SU-DHL-6 (cell line): ENCODE results near the gene KCNK16.

Experiments used
- H2AFZ ChIP-seq: fragments of 200-600 bp; sonication (generic); 2 replicates; pipeline ENCODE4 v1.6.1; 2014; ENCODE audit warnings: low read depth, mild to moderate bottlenecking, moderate library complexity, mixed read lengths, antibody characterized with exemption, low read length; ENCODE audit not compliant: severe bottlenecking
- H3F3A ChIP-seq: fragments of 200-600 bp; shearing (Covaris generic); 2 replicates; pipeline ENCODE4 v1.6.0; 2016; ENCODE audit warnings: antibody characterized with exemption, mild to moderate bottlenecking; ENCODE audit not compliant: insufficient read depth
- H3K27ac ChIP-seq: fragments of 200-600 bp; sonication (generic); 2 replicates; pipeline ENCODE4 v1.5.1; 2016; ENCODE audit warnings: low read depth, mild to moderate bottlenecking, low read length, moderate library complexity, mixed read lengths
- H3K27me3 ChIP-seq: fragments of 200-600 bp; sonication (generic), shearing (Covaris generic); 2 replicates; pipeline ENCODE4 v1.6.0; 2014; ENCODE audit warnings: mild to moderate bottlenecking, low read length
- H3K36me3 ChIP-seq: fragments of 200-600 bp; sonication (generic); 2 replicates; pipeline ENCODE4 v1.6.1; 2014; ENCODE audit warnings: mild to moderate bottlenecking, low read length, mixed read lengths
- H3K4me2 ChIP-seq: fragments of 300-600, 200-600 bp; shearing (Covaris generic), sonication (generic); 2 replicates; pipeline ENCODE4 v1.6.0; 2014; ENCODE audit warnings: low read length, low read depth, mild to moderate bottlenecking; ENCODE audit not compliant: poor library complexity, severe bottlenecking
- H3K4me3 ChIP-seq: fragments of 200-600 bp; sonication (generic); 2 replicates; pipeline ENCODE4 v1.5.1; 2014; ENCODE audit warnings: antibody characterized with exemption, low read length, mild to moderate bottlenecking, mixed read lengths; ENCODE audit not compliant: insufficient read depth, poor library complexity, severe bottlenecking
- H3K79me2 ChIP-seq: fragments of 200-600 bp; sonication (generic); 2 replicates; pipeline ENCODE4 v1.6.1; 2014; ENCODE audit warnings: mild to moderate bottlenecking, low read length, moderate library complexity; ENCODE audit not compliant: insufficient read depth
- H3K9ac ChIP-seq: fragments of 200-600 bp; sonication (generic); 2 replicates; pipeline ENCODE4 v1.7.0; 2014; ENCODE audit warnings: mild to moderate bottlenecking, low read length
- H3K9me2 ChIP-seq: fragments of 200-600 bp; sonication (generic); replicated peaks from 2 replicates; pipeline ENCODE4 v1.6.1; 2014; ENCODE audit warnings: low read length; ENCODE audit not compliant: insufficient read depth
- H3K9me3 ChIP-seq: fragments of 200-600 bp; sonication (generic); 2 replicates; pipeline ENCODE4 v1.6.1; 2014; ENCODE audit warnings: low read length, mixed read lengths; ENCODE audit not compliant: insufficient read depth
- H4K20me1 ChIP-seq: fragments of 200-600 bp; sonication (generic); 2 replicates; pipeline ENCODE4 v1.6.1; 2014; ENCODE audit warnings: low read depth, mild to moderate bottlenecking, antibody characterized with exemption, low read length, moderate library complexity, mixed read lengths
- EZH2phosphoT487 ChIP-seq: fragments of 200-600 bp; sonication (generic), shearing (Covaris generic); conservative IDR thresholded peaks from 2 replicates; pipeline ENCODE4 v1.6.1; 2018; ENCODE audit warnings: mild to moderate bottlenecking, antibody characterized with exemption, low read length, moderate library complexity, mixed read lengths
- TF ChIP-seq, protein P1 (sequence below): fragments of 200-600 bp; sonication (generic); IDR thresholded peaks from one replicate; pipeline ENCODE4 v1.5.1; 2017; ENCODE audit warnings: antibody characterized with exemption, mild to moderate bottlenecking, low read length, moderate library complexity; ENCODE audit not compliant: insufficient read depth, poor library complexity, severe bottlenecking

The KCNK16 gene

DNA sequence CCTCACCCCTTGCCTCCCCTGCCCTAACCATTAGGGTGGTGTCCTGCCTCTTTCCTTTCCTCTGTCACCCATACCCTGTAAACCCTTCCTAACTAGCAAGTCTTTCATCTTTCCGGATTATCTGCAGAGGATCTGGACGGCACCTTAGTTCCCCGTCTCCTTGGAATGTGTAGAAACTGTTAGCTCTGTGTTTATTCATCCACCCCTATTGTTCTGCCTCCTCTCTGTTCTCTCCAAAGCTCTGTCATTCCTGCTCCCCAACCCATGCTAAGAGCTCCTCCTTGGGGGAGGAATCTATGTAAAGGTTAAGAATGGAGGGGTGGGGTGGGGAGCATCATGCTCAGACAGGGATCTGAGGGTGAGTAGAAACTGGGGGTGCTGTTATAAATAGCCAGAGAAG lies 53.8 kb downstream of the KCNK16 start:
- Histone ChIP-seq H4K20me1 (no peaks in the 10 kb centered on the region), H3K4me3 (no peak overlapping the region), H3K9me2 (no peaks in the 10 kb centered on the region), H3K27ac (no peak overlapping the region), H2AFZ (no peak overlapping the region), H3K4me2 (no peak overlapping the region), H3K9ac (no peak overlapping the region), H3F3A (no peaks in the 10 kb centered on the region), H3K79me2 (no peaks in the 10 kb centered on the region), H3K9me3 (no peaks in the 10 kb centered on the region), H3K36me3 (no peaks in the 10 kb centered on the region), H3K27me3 (no peaks in the 10 kb centered on the region)
- no peak for TF ChIP-seq EZH2phosphoT487
- TF ChIP-seq, protein P1, sequence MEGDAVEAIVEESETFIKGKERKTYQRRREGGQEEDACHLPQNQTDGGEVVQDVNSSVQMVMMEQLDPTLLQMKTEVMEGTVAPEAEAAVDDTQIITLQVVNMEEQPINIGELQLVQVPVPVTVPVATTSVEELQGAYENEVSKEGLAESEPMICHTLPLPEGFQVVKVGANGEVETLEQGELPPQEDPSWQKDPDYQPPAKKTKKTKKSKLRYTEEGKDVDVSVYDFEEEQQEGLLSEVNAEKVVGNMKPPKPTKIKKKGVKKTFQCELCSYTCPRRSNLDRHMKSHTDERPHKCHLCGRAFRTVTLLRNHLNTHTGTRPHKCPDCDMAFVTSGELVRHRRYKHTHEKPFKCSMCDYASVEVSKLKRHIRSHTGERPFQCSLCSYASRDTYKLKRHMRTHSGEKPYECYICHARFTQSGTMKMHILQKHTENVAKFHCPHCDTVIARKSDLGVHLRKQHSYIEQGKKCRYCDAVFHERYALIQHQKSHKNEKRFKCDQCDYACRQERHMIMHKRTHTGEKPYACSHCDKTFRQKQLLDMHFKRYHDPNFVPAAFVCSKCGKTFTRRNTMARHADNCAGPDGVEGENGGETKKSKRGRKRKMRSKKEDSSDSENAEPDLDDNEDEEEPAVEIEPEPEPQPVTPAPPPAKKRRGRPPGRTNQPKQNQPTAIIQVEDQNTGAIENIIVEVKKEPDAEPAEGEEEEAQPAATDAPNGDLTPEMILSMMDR, result no peak

DNA sequence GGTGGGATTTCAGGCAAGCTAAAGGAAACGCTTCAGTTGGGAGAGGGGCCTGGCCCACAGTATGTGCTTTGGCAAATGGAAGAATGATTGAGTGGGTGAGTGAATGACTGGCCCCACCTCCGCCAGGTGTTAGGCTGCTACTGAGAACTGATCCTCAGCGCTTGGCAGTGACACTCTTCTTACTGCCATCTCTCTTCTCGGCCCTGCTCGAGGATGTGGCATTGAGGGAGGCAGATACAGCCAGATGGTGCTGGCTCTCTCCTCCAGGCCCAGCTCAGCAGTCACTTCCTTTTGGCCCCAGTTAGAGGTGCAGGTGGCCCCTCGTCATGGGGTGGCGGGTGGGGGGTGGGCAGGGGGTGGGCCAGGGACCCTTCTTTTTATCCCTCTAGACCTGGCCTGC lies 54.3 kb downstream of the KCNK16 start:
- TF ChIP-seq, protein P1, result no peak
- TF ChIP-seq EZH2phosphoT487, result no peak
- Histone ChIP-seq H3K4me3 (no peak overlapping the region), H3K9ac (no peak overlapping the region), H4K20me1 (no peaks in the 10 kb centered on the region), H3K27me3 (no peaks in the 10 kb centered on the region; the same call in 1 of the 2 replicates), H2AFZ (no peak overlapping the region), H3K9me2 (no peaks in the 10 kb centered on the region), H3K36me3 (no peaks in the 10 kb centered on the region), H3F3A (no peaks in the 10 kb centered on the region), H3K4me2 (no peak overlapping the region), H3K9me3 (no peaks in the 10 kb centered on the region), H3K27ac (no peak overlapping the region), H3K79me2 (no peaks in the 10 kb centered on the region)

DNA sequence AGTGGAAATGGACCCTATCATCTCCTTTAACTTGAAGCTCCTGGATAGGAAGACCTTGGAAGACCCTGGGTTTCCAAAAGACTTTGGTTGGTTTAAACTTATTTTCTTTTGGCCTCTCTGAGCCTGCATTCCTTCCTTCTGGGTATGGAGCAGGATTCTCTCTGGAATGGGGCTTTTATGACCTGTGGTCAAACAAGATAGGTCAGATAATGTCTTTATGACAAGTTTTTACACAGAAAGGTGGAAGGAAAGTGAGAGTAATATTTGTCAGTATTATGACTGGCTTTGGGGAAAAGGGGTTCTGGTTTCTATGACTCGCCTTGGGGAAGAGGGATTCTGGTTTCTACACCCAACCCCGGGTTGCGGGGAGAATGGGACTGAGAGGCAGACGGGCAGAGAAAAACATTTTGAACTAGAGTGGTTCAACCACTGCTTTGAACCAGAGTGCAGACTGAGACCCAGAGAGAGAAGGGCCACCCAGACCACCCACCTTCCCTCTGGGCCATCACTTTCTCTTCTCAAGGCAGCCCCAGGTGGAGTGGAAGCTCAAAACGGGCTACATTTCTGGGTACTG lies 55.6 kb downstream of the KCNK16 start:
- no peak for TF ChIP-seq EZH2phosphoT487
- TF ChIP-seq, protein P1, result no peak
- Histone ChIP-seq H3K79me2 (no peaks in the 10 kb centered on the region), H3K27me3 (no peaks in the 10 kb centered on the region; the same call in 1 of the 2 replicates), H3K27ac (peak overlapping the region; percentile 17; the same call in 1 of the 2 replicates), H3K9me2 (no peaks in the 10 kb centered on the region), H2AFZ (no peak overlapping the region), H3K9ac (no peak overlapping the region), H3K36me3 (no peaks in the 10 kb centered on the region), H3K9me3 (no peaks in the 10 kb centered on the region), H3K4me2 (no peak overlapping the region), H4K20me1 (no peaks in the 10 kb centered on the region), H3K4me3 (no peak overlapping the region), H3F3A (no peaks in the 10 kb centered on the region)
